Fibroblast of mammary gland (primary cell): Measurements from ENCODE around the gene ODF4.
"Not testable (repeated sequence)": the region's sequence is repeated elsewhere in the genome, so short reads cannot be mapped to it uniquely, and the experiment has no call there.

Experiments used
- DNase-seq: peaks from one replicate; pipeline ENCODE4 v3.0.0-alpha.2; 2010; ENCODE audit warnings: low read depth
- H3K4me3 ChIP-seq: 2 replicates; pipeline ENCODE4 v1.5.1; 2011; ENCODE audit warnings: low read depth, mild to moderate bottlenecking, low read length, moderate library complexity; ENCODE audit not compliant: control insufficient read depth
- CTCF ChIP-seq: conservative IDR thresholded peaks from 2 replicates; pipeline ENCODE4 v1.5.1; 2011; ENCODE audit warnings: low read depth, low read length, inconsistent platforms; ENCODE audit not compliant: control insufficient read depth, insufficient read depth

Gene ODF4

GRCh38 chr17:8392674-8393469, 53.2 kb downstream of the ODF4 start:
- no peak for TF ChIP-seq CTCF
- DNase-seq: no peak
- H3K4me3 ChIP-seq: no peak overlapping the region

- DNase-seq: no peak
- H3K4me3 ChIP-seq: no peak overlapping the region
- TF ChIP-seq CTCF: no peak
Observed at GRCh38 chr17:8393470-8394231, 54.0 kb downstream of the ODF4 start.

GRCh38 chr17:8394497-8394896, 54.9 kb downstream of the ODF4 start:
- not testable (repeated sequence) for DNase-seq, H3K4me3 ChIP-seq
